Esophagus muscularis mucosa (tissue), 4 donors: ENCODE results near the gene ARG2. TPM values are rescaled to one million over a fixed set of nuclear protein-coding genes. Genes with fewer than 3 reads are reported as not detected.

Experiments used
- DNase-seq: peaks from one replicate; pipeline ENCODE4 v3.0.0-alpha.2; 2017; ENCODE audit errors: extremely low spot score
- H3K27ac ChIP-seq, 4 donors: fragments of 200-600 bp; sonication (generic); replicated peaks in 1 of 4; 1 replicate in 3 of 4; 2 replicates in 1 of 4; pipeline ENCODE4 v1.5.1; 2016 to 2019; ENCODE audit warnings: mild to moderate bottlenecking in 1 of 4
- H3K27me3 ChIP-seq, 4 donors: fragments of 200-600 bp; sonication (generic); one replicate each; pipeline versions ENCODE4 v1.5.1 to v1.6.0; 2016 to 2019
- H3K36me3 ChIP-seq, 4 donors: fragments of 200-600 bp; sonication (generic); one replicate each; pipeline ENCODE4 v1.5.1; 2016 to 2019
- H3K4me1 ChIP-seq, 4 donors: fragments of 200-600 bp; sonication (generic); one replicate each; pipeline ENCODE4 v1.5.1; 2016 to 2019
- H3K4me3 ChIP-seq, 4 donors: fragments of 200-600 bp; sonication (generic); 1 replicate in 2 of 4; 2 replicates in 2 of 4; pipeline ENCODE4 v1.5.1; 2016 to 2019; ENCODE audit warnings: mild to moderate bottlenecking in 4 of 4, moderate library complexity in 1 of 4
- H3K9me3 ChIP-seq, 4 donors: fragments of 200-600 bp; sonication (generic); 1 replicate in 3 of 4; 2 replicates in 1 of 4; pipeline ENCODE4 v1.5.1; 2016 to 2019
- EP300 ChIP-seq: sonication (generic); formaldehyde crosslinking; IDR thresholded peaks from one replicate; pipeline ENCODE4 v1.6.1; 2017; ENCODE audit warnings: antibody characterized with exemption
- POLR2A ChIP-seq: fragments of 450-650 bp; IDR thresholded peaks from one replicate; pipeline ENCODE4 v1.6.1; 2017; ENCODE audit warnings: antibody characterized with exemption, moderate library complexity, mild to moderate bottlenecking, low read depth
- POLR2AphosphoS5 ChIP-seq, 2 donors: sonication (generic); formaldehyde crosslinking; IDR thresholded peaks; one replicate each; pipeline ENCODE4 v1.6.1; 2017; ENCODE audit warnings: antibody characterized with exemption in 2 of 2
- WGBS: methylation state at CpG from one replicate; pipeline ENCODE4 v1.1.5; 2018; 5-methylcytosine and 5-hydroxymethylcytosine counted together
- intact Hi-C: fragments of 100-400 bp; cut with DNase I; formaldehyde crosslinking; loops from one replicate; pipeline ENCODE4 v1.15.1; 2023
- small RNA-seq, 3 donors: library from RNA; depleted of rRNA; stranded (forward); fragments of <200 nt; gene quantifications; one replicate each; pipeline ENCODE3, GENCODE V24; 2016
- total RNA-seq, 4 donors: library from RNA; depleted of rRNA; stranded (reverse); fragments of >200 nt; gene quantifications; one replicate each; pipeline versions ENCODE4 v1.1.0 to v1.2.1, GENCODE V29; 2016
- TF ChIP-seq, protein P1 (sequence below), 3 experiments: fragments of 200-600 bp in 2 of 3; fragments of 450-650 bp in 1 of 3; sonication (generic) in 2 of 3; IDR thresholded peaks; one replicate each; pipeline ENCODE4 v1.5.1; 2017 to 2019; ENCODE audit warnings: antibody characterized with exemption in 3 of 3, mild to moderate bottlenecking in 2 of 3, moderate library complexity in 1 of 3

The ARG2 gene
- total RNA-seq, 4 donors from 2014 or later: 5.8 to 15.1 (median 12.9) TPM

- Histone ChIP-seq H3K9me3 (no peaks in the 10 kb centered on the region), H3K27me3 (no peaks in the 10 kb centered on the region), H3K4me1 (peaks cover 4 to 27% (median 23%) of the 10 kb centered on the region in 4 donors), H3K36me3 (peaks cover 9 to 31% (median 23%) of the 10 kb centered on the region in 4 donors), H3K27ac (peak overlapping the region; percentile 83 to 90 (median 88)), H3K4me3 (peak overlapping the region; percentile 69 to 97 (median 90))
- under 1% methylated on average over 21 of the region's 21 CpGs for WGBS
- intact Hi-C loops: loop anchor here (5.0 kb wide), 1 partner anchor 78 kb away; the partner anchor contains the start of gene ARG2
- no peak for DNase-seq
- TF ChIP-seq POLR2AphosphoS5 (IDR thresholded peaks at IDR 0.05) (peak in 1 of 2 donors; percentile 13), POLR2A (no peak), EP300 (no peak)
- TF ChIP-seq, protein P1, sequence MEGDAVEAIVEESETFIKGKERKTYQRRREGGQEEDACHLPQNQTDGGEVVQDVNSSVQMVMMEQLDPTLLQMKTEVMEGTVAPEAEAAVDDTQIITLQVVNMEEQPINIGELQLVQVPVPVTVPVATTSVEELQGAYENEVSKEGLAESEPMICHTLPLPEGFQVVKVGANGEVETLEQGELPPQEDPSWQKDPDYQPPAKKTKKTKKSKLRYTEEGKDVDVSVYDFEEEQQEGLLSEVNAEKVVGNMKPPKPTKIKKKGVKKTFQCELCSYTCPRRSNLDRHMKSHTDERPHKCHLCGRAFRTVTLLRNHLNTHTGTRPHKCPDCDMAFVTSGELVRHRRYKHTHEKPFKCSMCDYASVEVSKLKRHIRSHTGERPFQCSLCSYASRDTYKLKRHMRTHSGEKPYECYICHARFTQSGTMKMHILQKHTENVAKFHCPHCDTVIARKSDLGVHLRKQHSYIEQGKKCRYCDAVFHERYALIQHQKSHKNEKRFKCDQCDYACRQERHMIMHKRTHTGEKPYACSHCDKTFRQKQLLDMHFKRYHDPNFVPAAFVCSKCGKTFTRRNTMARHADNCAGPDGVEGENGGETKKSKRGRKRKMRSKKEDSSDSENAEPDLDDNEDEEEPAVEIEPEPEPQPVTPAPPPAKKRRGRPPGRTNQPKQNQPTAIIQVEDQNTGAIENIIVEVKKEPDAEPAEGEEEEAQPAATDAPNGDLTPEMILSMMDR (IDR thresholded peaks at IDR 0.05): no peak
These were observed 75.2 kb downstream of the ARG2 start for GRCh38 chr14:67694791-67695393.

DNA sequence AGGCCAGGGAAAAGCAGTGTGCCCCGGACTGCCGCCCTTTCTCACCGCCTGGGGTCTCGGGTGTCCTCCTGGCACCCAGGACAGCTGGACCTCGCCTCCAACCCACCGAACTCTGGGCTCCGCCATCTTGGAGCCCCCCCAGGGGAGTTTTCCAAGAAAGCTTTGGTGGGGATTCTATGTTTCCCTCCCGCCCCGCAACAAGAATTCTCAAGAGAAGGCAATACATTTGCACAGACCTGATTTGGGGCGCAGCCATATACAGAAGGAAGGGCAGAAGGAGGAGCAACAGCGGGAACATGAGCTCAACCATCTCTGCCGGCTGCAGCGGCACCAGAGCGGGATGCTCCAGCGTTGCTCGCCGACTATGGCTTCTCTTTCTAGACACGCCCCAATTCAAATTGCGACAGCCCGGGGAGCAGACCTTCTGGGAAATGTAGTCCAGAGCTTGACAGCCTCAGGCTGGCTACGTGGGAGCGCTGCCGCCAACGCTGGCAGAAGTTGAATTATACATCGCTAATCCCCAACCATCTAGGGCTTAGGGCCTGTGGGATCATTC is 75.8 kb downstream of the ARG2 start, which contains the start of gene RDH11:
Gene RDH11 (minus strand): TSS at position 371 of the 556 bp plus-strand sequence. CDS start 61 bp downstream, at position 310.
- Histone ChIP-seq H3K27me3 (no peaks in the 10 kb centered on the region), H3K27ac (peak within 1 kb of the TSS; percentile 83 to 90 (median 88)), H3K9me3 (no peaks in the 10 kb centered on the region), H3K4me3 (peak within 1 kb of the TSS; percentile 69 to 97 (median 90)), H3K4me1 (peaks cover 4 to 27% (median 23%) of the 10 kb centered on the region in 4 donors), H3K36me3 (peaks cover 4 to 25% (median 17%) of the 10 kb centered on the region in 4 donors)
- intact Hi-C loops: loop anchor here (5.0 kb wide), 1 partner anchor 78 kb away; the partner anchor contains the start of gene ARG2
- DNase-seq: peak; percentile 95
- TF ChIP-seq, protein P1 (IDR thresholded peaks at IDR 0.05): no peak
- peak; percentile 96 to 98 for TF ChIP-seq POLR2AphosphoS5 (IDR thresholded peaks at IDR 0.05)
- peak; percentile 57 for TF ChIP-seq POLR2A
- TF ChIP-seq EP300: no peak
- whole genome bisulfite sequencing: 0% methylated on average over 15 of the region's 25 CpGs

GRCh38 chr14:67697006-67697405 is 77.3 kb downstream of the ARG2 start:
- no peak for DNase-seq
- H3K4me3 ChIP-seq: no peak overlapping the region
- no peaks in the 10 kb centered on the region for H3K27me3 ChIP-seq
- intact Hi-C loops: loop anchor here (5.0 kb wide), 1 partner anchor 80 kb away; the partner anchor contains the start of gene ARG2
- 74% methylated on average over 4 of the region's 4 CpGs for WGBS
- no peak overlapping the region for H3K27ac ChIP-seq
- TF ChIP-seq POLR2A (no peak), EP300 (no peak), POLR2AphosphoS5 (IDR thresholded peaks at IDR 0.05) (no peak)
- TF ChIP-seq, protein P1 (IDR thresholded peaks at IDR 0.05): no peak
- peaks cover 2 to 10% (median 4%) of the 10 kb centered on the region in 4 donors for H3K36me3 ChIP-seq
- H3K4me1 ChIP-seq: peaks cover 4 to 27% (median 23%) of the 10 kb centered on the region in 4 donors
- no peaks in the 10 kb centered on the region for H3K9me3 ChIP-seq

- peaks cover 4 to 24% (median 18%) of the 10 kb centered on the region in 4 donors for H3K4me1 ChIP-seq
- TF ChIP-seq POLR2A: no peak
- TF ChIP-seq, protein P1 (IDR thresholded peaks at IDR 0.05): no peak
- no peak for TF ChIP-seq EP300
- TF ChIP-seq POLR2AphosphoS5 (IDR thresholded peaks at IDR 0.05): no peak
- DNase-seq: no peak
- no peak overlapping the region for H3K27ac ChIP-seq
- no peaks in the 10 kb centered on the region for H3K9me3 ChIP-seq
- no peak overlapping the region for H3K4me3 ChIP-seq
- intact Hi-C loops: loop anchor here (5.0 kb wide), 1 partner anchor 81 kb away; the partner anchor contains the start of gene ARG2
- no peaks in the 10 kb centered on the region for H3K36me3 ChIP-seq
- whole genome bisulfite sequencing: 67% methylated on average over 1 of the region's 1 CpG
- H3K27me3 ChIP-seq: no peaks in the 10 kb centered on the region
These were observed 78.5 kb downstream of the ARG2 start for GRCh38 chr14:67698179-67698578.

Small RNAs within 50 kb of the gene (small RNA-seq; reads per million reads assigned to genes)
- gene AL132640.3 (0 reads per million in 3 donors), gene RF00019 (0 reads per million in 3 donors), gene RNA5SP386 (0 reads per million in 3 donors)

Other genes with a start within 250 kb of the ARG2 start
- under 1 TPM in 3 of 4 donors, not detected in 1; 0.40 to 0.66 (median 0.65) TPM for gene PLEK2, start 207.8 kb upstream of the ARG2 start, total RNA-seq
- gene TMEM229B, start 131.2 kb upstream of the ARG2 start, total RNA-seq: 1 to 10 TPM; 2.0 to 4.2 (median 3.4) TPM
- 1 to 10 TPM; 1.7 to 3.8 (median 2.4) TPM for gene PLEKHH1, start 86.6 kb upstream of the ARG2 start, total RNA-seq
- 10 to 100 TPM; 21.6 to 26.4 (median 23.0) TPM for gene PIGH, start 19.7 kb upstream of the ARG2 start, total RNA-seq
- gene VTI1B, start 54.7 kb downstream of the ARG2 start, total RNA-seq: 100 to 1,000 TPM in 1 of 4 donors, 10 to 100 TPM in 3; 78.5 to 104 (median 83.3) TPM
- gene RDH11, start 75.8 kb downstream of the ARG2 start, total RNA-seq: 10 to 100 TPM; 29.9 to 36.9 (median 33.6) TPM
- not detected for gene RDH12, start 82.0 kb downstream of the ARG2 start, total RNA-seq
- 10 to 100 TPM; 15.9 to 21.2 (median 19.5) TPM for gene ZFYVE26, start 196.7 kb downstream of the ARG2 start, total RNA-seq
- gene RAD51B, start 199.9 kb downstream of the ARG2 start, total RNA-seq: 10 to 100 TPM in 1 of 4 donors, 1 to 10 TPM in 3; 2.8 to 11.1 (median 5.1) TPM